Tibial artery (tissue), 4 donors: Measurements from ENCODE around the gene PLEKHD1.
A peak's percentile ranks its signal among the peaks of the same experiment; 100 is the strongest.

Source experiments
- DNase-seq, 2 donors: peaks; one replicate each; pipeline ENCODE4 v3.0.0-alpha.2; 2019
- H3K27ac ChIP-seq, 2 donors: fragments of 200-600 bp; sonication (generic) in 1 of 2; 1 replicate in 1 of 2; 2 replicates in 1 of 2; pipeline ENCODE4 v1.5.1; 2018 to 2019; ENCODE audit warnings: mild to moderate bottlenecking in 1 of 2
- H3K27me3 ChIP-seq, 2 donors: fragments of 200-600 bp; sonication (generic) in 1 of 2; one replicate each; pipeline versions ENCODE4 v1.5.1 to v1.6.0; 2016 to 2019
- H3K36me3 ChIP-seq, 3 donors: fragments of 200-600 bp; sonication (generic) in 2 of 3; one replicate each; pipeline ENCODE4 v1.5.1; 2016 to 2019; ENCODE audit warnings: mild to moderate bottlenecking in 2 of 3
- H3K4me1 ChIP-seq, 4 donors: fragments of 200-600 bp; sonication (generic) in 2 of 4; 1 replicate in 3 of 4; 2 replicates in 1 of 4; pipeline ENCODE4 v1.5.1; 2016 to 2019
- H3K4me3 ChIP-seq, 2 donors: fragments of 200-600 bp; sonication (generic) in 1 of 2; 1 replicate in 1 of 2; 2 replicates in 1 of 2; pipeline ENCODE4 v1.5.1; 2018 to 2019; ENCODE audit warnings: mild to moderate bottlenecking in 2 of 2
- H3K9me3 ChIP-seq, 3 donors: fragments of 200-600 bp; sonication (generic) in 1 of 3; one replicate each; pipeline ENCODE4 v1.5.1; 2016 to 2019
- intact Hi-C: fragments of 100-400 bp; cut with DNase I; formaldehyde crosslinking; loops from one replicate; pipeline ENCODE4 v1.15.0; 2023; ENCODE audit warnings: low total_unique reads
- TF ChIP-seq, protein P1 (sequence below), 2 experiments: fragments of 200-600 bp in 1 of 2; fragments of 450-650 bp in 1 of 2; IDR thresholded peaks; one replicate each; pipeline ENCODE4 v1.5.1; 2017 to 2019; ENCODE audit warnings: antibody characterized with exemption in 2 of 2, mild to moderate bottlenecking in 1 of 2, moderate library complexity in 1 of 2

Gene PLEKHD1

DNA sequence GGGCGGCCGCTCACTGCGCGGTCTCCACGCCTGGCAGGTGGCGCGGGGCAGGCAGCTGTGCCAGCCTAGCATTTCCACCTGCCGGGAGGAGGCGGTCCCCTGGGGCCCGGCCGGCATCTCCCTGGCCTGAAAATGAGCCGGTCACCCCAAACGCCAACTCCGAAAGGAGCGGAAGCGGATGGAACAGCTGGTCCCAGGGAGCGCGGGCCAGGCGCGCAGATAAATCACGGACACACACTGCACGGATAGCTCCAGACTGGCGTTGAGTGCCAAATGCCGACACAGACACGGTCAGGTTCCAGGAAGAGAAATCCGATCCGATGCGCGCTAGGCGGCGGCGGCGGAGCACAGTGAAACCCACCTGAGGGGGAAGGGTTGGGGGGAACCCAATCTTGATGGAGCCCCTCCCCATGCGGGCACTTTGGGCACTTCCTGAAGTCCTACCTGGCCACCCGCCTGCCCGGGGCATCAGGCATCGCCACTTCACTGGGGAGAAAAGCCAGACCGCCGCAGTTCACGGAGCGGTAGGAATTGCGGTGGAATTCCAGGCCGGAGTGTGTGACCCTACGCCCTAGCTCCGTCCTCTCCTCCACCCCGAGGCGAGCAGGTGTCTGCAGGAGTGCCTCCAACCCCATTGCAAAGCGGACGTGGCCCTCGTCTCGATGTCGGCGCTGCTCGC lies 624 bp upstream of the PLEKHD1 start:
- no peak overlapping the region for H3K27ac ChIP-seq
- H3K4me3 ChIP-seq, result peak overlapping the region; percentile 22 to 44
- H3K27me3 ChIP-seq, result peaks cover 0 to 56% of the 10 kb centered on the region in 2 donors
- no peaks in the 10 kb centered on the region for H3K9me3 ChIP-seq
- DNase-seq, result no peak
- H3K36me3 ChIP-seq, result no peaks in the 10 kb centered on the region
- TF ChIP-seq, protein P1, sequence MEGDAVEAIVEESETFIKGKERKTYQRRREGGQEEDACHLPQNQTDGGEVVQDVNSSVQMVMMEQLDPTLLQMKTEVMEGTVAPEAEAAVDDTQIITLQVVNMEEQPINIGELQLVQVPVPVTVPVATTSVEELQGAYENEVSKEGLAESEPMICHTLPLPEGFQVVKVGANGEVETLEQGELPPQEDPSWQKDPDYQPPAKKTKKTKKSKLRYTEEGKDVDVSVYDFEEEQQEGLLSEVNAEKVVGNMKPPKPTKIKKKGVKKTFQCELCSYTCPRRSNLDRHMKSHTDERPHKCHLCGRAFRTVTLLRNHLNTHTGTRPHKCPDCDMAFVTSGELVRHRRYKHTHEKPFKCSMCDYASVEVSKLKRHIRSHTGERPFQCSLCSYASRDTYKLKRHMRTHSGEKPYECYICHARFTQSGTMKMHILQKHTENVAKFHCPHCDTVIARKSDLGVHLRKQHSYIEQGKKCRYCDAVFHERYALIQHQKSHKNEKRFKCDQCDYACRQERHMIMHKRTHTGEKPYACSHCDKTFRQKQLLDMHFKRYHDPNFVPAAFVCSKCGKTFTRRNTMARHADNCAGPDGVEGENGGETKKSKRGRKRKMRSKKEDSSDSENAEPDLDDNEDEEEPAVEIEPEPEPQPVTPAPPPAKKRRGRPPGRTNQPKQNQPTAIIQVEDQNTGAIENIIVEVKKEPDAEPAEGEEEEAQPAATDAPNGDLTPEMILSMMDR (IDR thresholded peaks at IDR 0.05), result no peak
- intact Hi-C loops, result no loop called here
- H3K4me1 ChIP-seq, result peaks cover 0 to 20% (median 16%) of the 10 kb centered on the region in 4 donors

DNA sequence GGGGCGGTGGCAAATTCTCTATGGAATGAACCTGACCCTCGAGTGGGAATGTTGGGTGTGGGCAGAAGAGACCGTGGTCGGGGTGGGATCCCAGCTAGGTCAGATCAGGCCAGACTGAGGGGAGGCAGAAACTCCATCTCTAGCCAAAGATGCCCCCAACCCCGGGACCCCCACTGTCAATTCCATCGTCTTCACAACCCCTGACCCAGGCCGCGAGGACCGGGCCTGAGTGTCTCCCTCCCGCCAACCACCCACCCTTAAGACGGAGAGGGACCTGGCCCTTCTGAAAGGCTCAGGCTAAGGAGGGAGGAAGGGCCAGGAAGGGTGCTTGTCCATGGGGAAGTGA lies 760 bp downstream of the PLEKHD1 start:
- intact Hi-C loops, result no loop called here
- H3K4me3 ChIP-seq, result no peak overlapping the region
- H3K27me3 ChIP-seq, result peaks cover 0 to 56% of the 10 kb centered on the region in 2 donors

DNA sequence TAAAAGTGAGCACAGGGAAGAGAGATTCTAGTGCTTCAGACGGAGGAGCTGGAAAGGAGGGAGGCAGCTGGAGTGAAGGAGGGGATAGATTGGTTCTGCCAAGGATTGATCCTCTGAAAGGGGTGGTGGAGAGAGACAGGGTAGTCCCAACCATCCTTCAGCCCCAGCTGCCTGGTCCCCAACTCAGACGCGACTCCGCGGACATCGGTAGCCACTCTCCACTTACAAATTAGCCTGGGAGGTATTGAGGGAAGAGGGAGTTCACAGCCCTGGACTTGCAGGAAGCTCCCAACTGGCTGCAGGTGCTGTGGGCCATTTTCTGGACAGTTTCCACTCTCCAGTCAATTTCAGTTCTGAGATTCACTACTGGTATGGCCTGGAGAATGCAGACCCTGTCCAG lies 1.2 kb downstream of the PLEKHD1 start:
- no peak overlapping the region for H3K4me3 ChIP-seq
- DNase-seq, result no peak
- H3K36me3 ChIP-seq, result no peaks in the 10 kb centered on the region
- no peaks in the 10 kb centered on the region for H3K9me3 ChIP-seq
- intact Hi-C loops, result no loop called here
- H3K4me1 ChIP-seq, result peaks cover 0 to 20% (median 16%) of the 10 kb centered on the region in 4 donors
- TF ChIP-seq, protein P1 (IDR thresholded peaks at IDR 0.05), result no peak
- no peak overlapping the region for H3K27ac ChIP-seq
- peaks cover 0 to 55% of the 10 kb centered on the region in 2 donors for H3K27me3 ChIP-seq

More for the DNA sequence above, 760 bp downstream of the PLEKHD1 start:
- no peak for DNase-seq
- TF ChIP-seq, protein P1 (IDR thresholded peaks at IDR 0.05), result no peak
- no peaks in the 10 kb centered on the region for H3K9me3 ChIP-seq
- H3K27ac ChIP-seq, result no peak overlapping the region
- H3K36me3 ChIP-seq, result no peaks in the 10 kb centered on the region
- peaks cover 0 to 20% (median 16%) of the 10 kb centered on the region in 4 donors for H3K4me1 ChIP-seq

DNA sequence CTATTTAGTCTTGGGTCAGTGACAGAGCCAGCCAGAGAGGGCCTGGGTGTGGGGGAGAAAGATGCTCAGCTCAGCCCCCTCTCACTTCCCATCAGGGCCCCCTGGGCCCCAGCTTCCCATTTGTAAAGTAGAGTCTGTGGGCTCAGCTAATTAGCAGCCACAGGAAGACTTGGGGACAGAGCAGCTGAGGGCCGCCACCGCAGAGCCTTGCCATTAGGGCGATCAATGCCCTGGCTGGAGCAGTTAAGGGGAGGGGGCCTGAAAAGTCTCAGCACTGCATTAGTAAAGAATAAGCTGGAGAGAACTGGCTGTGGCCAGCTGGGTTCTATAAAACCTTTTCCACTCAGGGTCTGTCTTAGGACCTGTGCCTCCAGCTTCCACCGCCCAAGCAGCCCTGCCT lies 2.7 kb downstream of the PLEKHD1 start:
- no peaks in the 10 kb centered on the region for H3K36me3 ChIP-seq
- H3K4me1 ChIP-seq, result peaks cover 0 to 20% (median 16%) of the 10 kb centered on the region in 4 donors
- TF ChIP-seq, protein P1 (IDR thresholded peaks at IDR 0.05), result no peak
- intact Hi-C loops, result no loop called here
- H3K27ac ChIP-seq, result no peak overlapping the region
- no peaks in the 10 kb centered on the region for H3K9me3 ChIP-seq
- DNase-seq, result no peak
- H3K4me3 ChIP-seq, result no peak overlapping the region
- H3K27me3 ChIP-seq, result peaks cover 0 to 53% of the 10 kb centered on the region in 2 donors

DNA sequence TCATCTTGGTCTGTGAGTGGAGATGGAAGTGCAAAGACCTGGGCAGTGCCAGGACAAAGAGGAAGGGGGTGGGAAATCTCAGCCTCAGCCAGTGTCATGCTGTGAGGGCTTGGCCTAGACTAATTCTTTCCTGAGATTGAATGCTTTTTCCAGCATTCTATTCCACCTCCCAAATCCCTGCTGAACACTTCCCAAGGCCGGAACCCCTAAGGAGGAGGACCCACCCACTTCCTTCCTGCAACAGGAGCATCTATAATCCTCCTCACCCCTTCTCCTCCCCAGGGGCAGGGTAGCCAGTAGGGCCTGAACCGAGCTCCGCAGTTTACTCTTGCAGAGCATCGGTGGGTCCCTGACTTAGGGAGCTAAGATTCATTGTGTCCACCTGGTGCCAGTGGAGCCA lies 3.2 kb downstream of the PLEKHD1 start:
- TF ChIP-seq, protein P1 (IDR thresholded peaks at IDR 0.05), result no peak
- peaks cover 0 to 20% (median 16%) of the 10 kb centered on the region in 4 donors for H3K4me1 ChIP-seq
- no peak for DNase-seq
- H3K27me3 ChIP-seq, result peaks cover 0 to 53% of the 10 kb centered on the region in 2 donors
- intact Hi-C loops, result no loop called here
- no peak overlapping the region for H3K4me3 ChIP-seq
- H3K27ac ChIP-seq, result no peak overlapping the region
- H3K9me3 ChIP-seq, result no peaks in the 10 kb centered on the region
- H3K36me3 ChIP-seq, result no peaks in the 10 kb centered on the region
